Endometrium (tissue), 2 donors: ENCODE results near the gene NXPH1.

Experiments
- FAIRE-seq: peaks from 2 replicates; lab custom pipeline; 2012; peaks lifted over from hg19 to GRCh38; lab: Jason Lieb, UNC
- donor health status: control.
- donor health status: control.

NXPH1 gene

GRCh38 chr7:8597565-8597964 lies 164.2 kb downstream of the NXPH1 start:
- FAIRE-seq, result no peak

- no peak for FAIRE-seq
Observed at GRCh38 chr7:8601121-8601520, 167.7 kb downstream of the NXPH1 start.

GRCh38 chr7:8605221-8605620 lies 171.8 kb downstream of the NXPH1 start:
- no peak for FAIRE-seq

- FAIRE-seq, result no peak
Observed at GRCh38 chr7:8612584-8612983, 179.2 kb downstream of the NXPH1 start.

GRCh38 chr7:8613191-8613590 lies 179.8 kb downstream of the NXPH1 start:
- no peak for FAIRE-seq

- no peak for FAIRE-seq
Observed at GRCh38 chr7:8615019-8615418, 181.6 kb downstream of the NXPH1 start.

- FAIRE-seq, result no peak
Observed at GRCh38 chr7:8618441-8619070, 185.1 kb downstream of the NXPH1 start.

- no peak for FAIRE-seq
Observed at GRCh38 chr7:8620169-8620568, 186.8 kb downstream of the NXPH1 start.

GRCh38 chr7:8625612-8626011 lies 192.2 kb downstream of the NXPH1 start:
- no peak for FAIRE-seq

- no peak for FAIRE-seq
Observed at GRCh38 chr7:8627325-8627724, 193.9 kb downstream of the NXPH1 start.

- no peak for FAIRE-seq
Observed at GRCh38 chr7:8628656-8629055, 195.2 kb downstream of the NXPH1 start.

- no peak for FAIRE-seq
Observed at GRCh38 chr7:8629504-8629903, 196.1 kb downstream of the NXPH1 start.

GRCh38 chr7:8637322-8637721 lies 203.9 kb downstream of the NXPH1 start:
- no peak for FAIRE-seq

- FAIRE-seq, result no peak
Observed at GRCh38 chr7:8638076-8638475, 204.7 kb downstream of the NXPH1 start.

- FAIRE-seq, result no peak
Observed at GRCh38 chr7:8639668-8640067, 206.3 kb downstream of the NXPH1 start.

- no peak for FAIRE-seq
Observed at GRCh38 chr7:8640671-8641070, 207.3 kb downstream of the NXPH1 start.

GRCh38 chr7:8668627-8669500 lies 235.5 kb downstream of the NXPH1 start:
- no peak for FAIRE-seq

- no peak for FAIRE-seq
Observed at GRCh38 chr7:8669501-8669851, 236.1 kb downstream of the NXPH1 start.

GRCh38 chr7:8684426-8684825 lies 251.0 kb downstream of the NXPH1 start:
- FAIRE-seq, result no peak

GRCh38 chr7:8699875-8700624 lies 266.6 kb downstream of the NXPH1 start:
- no peak for FAIRE-seq

GRCh38 chr7:8702807-8703206 lies 269.4 kb downstream of the NXPH1 start:
- no peak for FAIRE-seq

GRCh38 chr7:8710124-8710523 lies 276.7 kb downstream of the NXPH1 start:
- FAIRE-seq, result no peak

- FAIRE-seq, result no peak
Observed at GRCh38 chr7:8714791-8715190, 281.4 kb downstream of the NXPH1 start.
